ENCODE data around the gene FRMD3. TPM values are rescaled to one million over a fixed set of nuclear protein-coding genes. Genes with fewer than 3 reads are reported as not detected.

The FRMD3 gene
- total RNA-seq, 1 donor from 2014 or later = 0.65 TPM

DNA sequence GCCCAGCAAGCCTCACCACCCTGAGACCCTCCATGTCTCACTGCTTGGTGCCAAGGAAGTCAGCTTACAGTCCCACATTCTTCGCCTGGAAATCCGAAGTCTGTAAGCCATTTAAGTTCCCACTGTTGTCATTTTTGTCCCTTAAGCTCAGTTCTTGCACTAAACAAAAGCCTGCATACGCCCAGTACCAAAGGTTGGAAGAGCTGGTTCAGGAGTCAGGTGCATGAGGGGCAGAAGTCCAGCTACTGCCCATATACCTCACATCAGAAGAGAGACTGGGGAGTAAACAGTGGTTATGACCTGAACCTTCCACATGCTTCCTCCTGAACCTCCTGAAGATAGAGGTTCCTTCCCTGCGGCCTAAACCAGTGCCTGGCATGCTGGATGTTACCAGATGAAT is 146.0 kb downstream of the FRMD3 start:
- no peak overlapping the region for H3K27ac Mint-ChIP-seq
- H3K27me3 Mint-ChIP-seq = peaks cover 2% of the 10 kb centered on the region

DNA sequence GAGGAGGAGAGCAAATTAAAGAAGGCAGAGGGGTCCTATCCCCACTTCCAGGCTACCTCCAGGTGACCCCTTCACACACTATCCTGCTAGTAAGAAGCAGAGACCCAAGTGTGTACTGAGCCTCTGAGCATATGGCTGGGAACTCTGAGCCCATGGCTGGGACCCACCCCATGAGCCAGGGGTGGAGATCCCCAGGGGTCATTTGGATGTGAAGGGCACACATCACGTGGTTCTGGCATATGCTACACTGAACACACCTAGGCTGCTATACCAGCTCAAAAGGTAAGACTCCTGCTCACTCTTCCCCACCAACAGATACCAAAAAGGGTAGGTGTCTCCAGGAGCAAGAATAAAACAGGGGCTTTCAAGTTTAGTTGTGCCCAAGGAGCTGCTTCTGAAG is 149.9 kb downstream of the FRMD3 start:
- TF ChIP-seq, protein P1, sequence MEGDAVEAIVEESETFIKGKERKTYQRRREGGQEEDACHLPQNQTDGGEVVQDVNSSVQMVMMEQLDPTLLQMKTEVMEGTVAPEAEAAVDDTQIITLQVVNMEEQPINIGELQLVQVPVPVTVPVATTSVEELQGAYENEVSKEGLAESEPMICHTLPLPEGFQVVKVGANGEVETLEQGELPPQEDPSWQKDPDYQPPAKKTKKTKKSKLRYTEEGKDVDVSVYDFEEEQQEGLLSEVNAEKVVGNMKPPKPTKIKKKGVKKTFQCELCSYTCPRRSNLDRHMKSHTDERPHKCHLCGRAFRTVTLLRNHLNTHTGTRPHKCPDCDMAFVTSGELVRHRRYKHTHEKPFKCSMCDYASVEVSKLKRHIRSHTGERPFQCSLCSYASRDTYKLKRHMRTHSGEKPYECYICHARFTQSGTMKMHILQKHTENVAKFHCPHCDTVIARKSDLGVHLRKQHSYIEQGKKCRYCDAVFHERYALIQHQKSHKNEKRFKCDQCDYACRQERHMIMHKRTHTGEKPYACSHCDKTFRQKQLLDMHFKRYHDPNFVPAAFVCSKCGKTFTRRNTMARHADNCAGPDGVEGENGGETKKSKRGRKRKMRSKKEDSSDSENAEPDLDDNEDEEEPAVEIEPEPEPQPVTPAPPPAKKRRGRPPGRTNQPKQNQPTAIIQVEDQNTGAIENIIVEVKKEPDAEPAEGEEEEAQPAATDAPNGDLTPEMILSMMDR (IDR thresholded peaks at IDR 0.05; ENCODE audit: unreplicated experiment) = no peak
- peaks cover 4% of the 10 kb centered on the region for H3K9me3 Mint-ChIP-seq (ENCODE audit: low read depth)
- no peak for DNase-seq (ENCODE audit: low spot score, unreplicated experiment)
- H3K36me3 Mint-ChIP-seq (ENCODE audit: insufficient read depth) = no peaks in the 10 kb centered on the region
- peaks cover 3% of the 10 kb centered on the region for H3K4me1 Mint-ChIP-seq (ENCODE audit: low read depth)
- no peaks in the 10 kb centered on the region for H3K27me3 Mint-ChIP-seq
- H3K27ac Mint-ChIP-seq = no peak overlapping the region
- no peak overlapping the region for H3K4me3 Mint-ChIP-seq (ENCODE audit: low read depth)

More for the DNA sequence above, 146.0 kb downstream of the FRMD3 start:
- Mint-ChIP-seq H3K36me3 (ENCODE audit: insufficient read depth) (no peaks in the 10 kb centered on the region), H3K4me1 (ENCODE audit: low read depth) (peaks cover 3% of the 10 kb centered on the region), H3K4me3 (ENCODE audit: low read depth) (no peak overlapping the region), H3K9me3 (ENCODE audit: low read depth) (no peaks in the 10 kb centered on the region)
- DNase-seq (ENCODE audit: low spot score, unreplicated experiment) = no peak
- TF ChIP-seq, protein P1 (IDR thresholded peaks at IDR 0.05; ENCODE audit: unreplicated experiment) = no peak

DNA sequence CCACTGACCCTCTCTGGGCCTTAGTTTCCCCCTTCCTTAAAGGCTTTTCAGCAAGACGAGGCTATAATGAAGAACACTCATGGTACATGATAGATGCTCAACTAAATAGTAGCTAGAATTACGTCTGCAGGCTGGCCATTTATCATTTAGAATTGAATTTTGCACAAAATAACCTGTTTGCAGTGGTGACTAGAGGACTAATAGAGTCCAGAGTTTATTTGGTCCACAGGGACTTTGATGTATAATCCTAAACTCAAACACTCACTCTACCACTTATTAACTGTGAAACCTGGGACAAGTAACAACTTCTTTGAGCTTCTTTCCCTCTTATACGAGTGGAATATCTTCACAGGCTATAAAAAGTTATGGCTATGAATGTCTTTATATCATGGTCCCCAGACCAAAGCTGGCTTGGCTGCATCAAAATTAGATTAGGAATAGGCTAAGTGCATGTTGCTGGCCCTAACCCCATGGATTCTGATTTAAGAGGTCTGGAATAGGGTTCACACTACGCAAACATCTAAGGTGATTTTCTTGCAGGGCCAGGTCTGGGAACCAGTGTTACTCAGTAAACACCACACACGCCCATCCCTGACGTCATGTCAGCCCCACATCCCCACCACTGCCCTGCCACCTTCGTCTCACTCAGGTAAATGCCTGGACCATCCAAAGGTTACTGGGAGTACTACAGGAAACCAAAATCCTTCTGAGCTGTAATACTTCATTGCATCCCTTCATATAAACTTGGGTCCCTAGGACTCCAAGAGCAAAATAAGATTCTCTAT is 150.6 kb downstream of the FRMD3 start:
- H3K36me3 Mint-ChIP-seq (ENCODE audit: insufficient read depth) = no peaks in the 10 kb centered on the region
- TF ChIP-seq, protein P1 (IDR thresholded peaks at IDR 0.05; ENCODE audit: unreplicated experiment) = no peak

DNA sequence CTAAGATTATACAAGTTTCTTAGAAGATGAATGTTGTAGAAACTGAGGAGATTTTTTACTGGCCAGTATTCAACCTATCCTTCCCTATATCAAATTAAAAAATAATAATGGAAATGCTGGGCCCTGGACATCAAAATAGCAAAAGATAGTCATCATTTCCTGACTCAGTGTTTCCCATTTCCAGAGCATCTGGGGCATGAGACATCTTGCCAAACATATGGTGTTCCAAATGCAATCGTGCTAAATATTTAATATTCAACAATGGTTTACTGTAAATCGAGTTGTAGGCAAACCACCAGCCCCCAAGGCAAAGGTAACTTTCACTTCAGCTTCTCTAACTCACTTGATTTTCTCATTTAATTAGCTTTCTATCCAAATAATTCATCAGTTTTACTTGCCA is 152.9 kb downstream of the FRMD3 start:
- peaks cover 9% of the 10 kb centered on the region for H3K9me3 Mint-ChIP-seq (ENCODE audit: low read depth)
- DNase-seq (ENCODE audit: low spot score, unreplicated experiment) = no peak
- TF ChIP-seq, protein P1 (IDR thresholded peaks at IDR 0.05; ENCODE audit: unreplicated experiment) = no peak
- no peak overlapping the region for H3K27ac Mint-ChIP-seq
- H3K27me3 Mint-ChIP-seq = no peaks in the 10 kb centered on the region
- H3K4me1 Mint-ChIP-seq (ENCODE audit: low read depth) = peaks cover 8% of the 10 kb centered on the region
- H3K4me3 Mint-ChIP-seq (ENCODE audit: low read depth) = no peak overlapping the region
- H3K36me3 Mint-ChIP-seq (ENCODE audit: insufficient read depth) = no peaks in the 10 kb centered on the region

More for the DNA sequence above, 150.6 kb downstream of the FRMD3 start:
- Mint-ChIP-seq H3K27me3 (no peaks in the 10 kb centered on the region), H3K27ac (no peak overlapping the region), H3K4me1 (ENCODE audit: low read depth) (peaks cover 3% of the 10 kb centered on the region), H3K4me3 (ENCODE audit: low read depth) (no peak overlapping the region), H3K9me3 (ENCODE audit: low read depth) (peaks cover 7% of the 10 kb centered on the region)
- DNase-seq (ENCODE audit: low spot score, unreplicated experiment) = no peak

DNA sequence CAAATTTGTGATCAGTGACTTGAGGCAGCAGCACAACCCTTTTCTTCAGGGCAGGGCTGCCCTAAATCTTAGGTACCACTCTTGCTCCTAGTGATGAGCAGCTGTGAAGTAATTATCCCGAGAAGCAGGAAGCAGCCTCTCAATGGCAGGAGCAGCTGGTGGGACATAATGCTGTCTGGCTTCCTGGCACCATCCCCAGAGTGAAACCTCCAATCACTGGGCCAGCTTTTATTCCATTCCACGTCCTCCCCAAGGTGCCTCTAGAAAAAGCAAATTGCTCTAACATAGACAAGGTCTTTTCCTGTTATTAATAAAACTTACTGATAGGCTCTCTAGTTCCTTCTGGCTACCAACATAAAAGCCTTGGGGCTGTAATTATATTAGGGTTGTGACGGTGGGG is 154.0 kb downstream of the FRMD3 start:
- H3K4me3 Mint-ChIP-seq (ENCODE audit: low read depth) = no peak overlapping the region
- peaks cover 17% of the 10 kb centered on the region for H3K9me3 Mint-ChIP-seq (ENCODE audit: low read depth)
- TF ChIP-seq, protein P1 (IDR thresholded peaks at IDR 0.05; ENCODE audit: unreplicated experiment) = no peak
- H3K36me3 Mint-ChIP-seq (ENCODE audit: insufficient read depth) = no peaks in the 10 kb centered on the region
- no peak overlapping the region for H3K27ac Mint-ChIP-seq
- H3K27me3 Mint-ChIP-seq = no peaks in the 10 kb centered on the region
- DNase-seq (ENCODE audit: low spot score, unreplicated experiment) = no peak
- peaks cover 12% of the 10 kb centered on the region for H3K4me1 Mint-ChIP-seq (ENCODE audit: low read depth)

All from progenitor cell of endocrine pancreas (in vitro differentiated cells).